LNCaP clone FGC (cell line): ENCODE results near the gene SLC7A6.
"Not testable (repeated sequence)": the region's sequence is repeated elsewhere in the genome, so short reads cannot be mapped to it uniquely, and the experiment has no call there.

Source experiments
- DNase-seq: peaks from one replicate; pipeline ENCODE4 v3.0.0-alpha.2; 2011; ENCODE audit warnings: low read depth
- H3K4me3 ChIP-seq: 2 replicates; pipeline ENCODE4 v1.5.1; 2011; ENCODE audit warnings: mild to moderate bottlenecking, low read depth, low read length, control low read depth
- CTCF ChIP-seq: IDR thresholded peaks from 2 replicates; pipeline ENCODE4 v1.5.1; 2012; ENCODE audit warnings: mild to moderate bottlenecking; ENCODE audit not compliant: control insufficient read depth, insufficient read depth; ENCODE audit errors: extremely low read depth

SLC7A6 gene

GRCh38 chr16:68287276-68288251, 23.2 kb downstream of the SLC7A6 start:
- TF ChIP-seq CTCF = no peak
- no peak for DNase-seq
- no peak overlapping the region for H3K4me3 ChIP-seq

- no peak overlapping the region for H3K4me3 ChIP-seq
- no peak for TF ChIP-seq CTCF
- no peak for DNase-seq
These were observed 23.9 kb downstream of the SLC7A6 start for GRCh38 chr16:68288252-68288650.

- H3K4me3 ChIP-seq, DNase-seq: not testable (repeated sequence)
These were observed 24.5 kb downstream of the SLC7A6 start for GRCh38 chr16:68288796-68289195.

GRCh38 chr16:68289202-68289601, 24.9 kb downstream of the SLC7A6 start:
- no peak for TF ChIP-seq CTCF
- H3K4me3 ChIP-seq = no peak overlapping the region
- DNase-seq = no peak

- no peak overlapping the region for H3K4me3 ChIP-seq
- TF ChIP-seq CTCF = no peak
- DNase-seq = no peak
These were observed 25.4 kb downstream of the SLC7A6 start for GRCh38 chr16:68289621-68290329.

GRCh38 chr16:68290450-68290849, 26.1 kb downstream of the SLC7A6 start:
- H3K4me3 ChIP-seq = no peak overlapping the region
- TF ChIP-seq CTCF = no peak
- no peak for DNase-seq

- no peak overlapping the region for H3K4me3 ChIP-seq
- TF ChIP-seq CTCF = no peak
- no peak for DNase-seq
These were observed 26.9 kb downstream of the SLC7A6 start for GRCh38 chr16:68291227-68291626.
